BLaER1 treated with 17β-estradiol and CSF1 and Interleukin-3, amounts not matched to agents 10 nM and 100 nM (cell line): ENCODE measurements around the gene LCN2.
A peak's percentile ranks its signal among the peaks of the same experiment; 100 is the strongest.
"Not testable (repeated sequence)": the region's sequence is repeated elsewhere in the genome, so short reads cannot be mapped to it uniquely, and the experiment has no call there.

Experiments used
- H3K27ac ChIP-seq, 11 experiments: shearing (Covaris generic); formaldehyde crosslinking; 2 replicates each; pipeline ENCODE4 v1.8.1; 2022
- H3K27me3 ChIP-seq, 11 experiments: shearing (Covaris generic); formaldehyde crosslinking; 2 replicates each; pipeline ENCODE4 v1.8.1; 2022
- H3K36me3 ChIP-seq, 11 experiments: shearing (Covaris generic); formaldehyde crosslinking; 2 replicates each; pipeline ENCODE4 v1.8.1; 2022
- H3K4me1 ChIP-seq, 10 experiments: shearing (Covaris generic); formaldehyde crosslinking; 2 replicates each; pipeline ENCODE4 v1.8.1; 2022
- H3K4me2 ChIP-seq, 11 experiments: shearing (Covaris generic); formaldehyde crosslinking; 2 replicates each; pipeline ENCODE4 v1.8.1; 2022
- H3K4me3 ChIP-seq, 10 experiments: shearing (Covaris generic); formaldehyde crosslinking; 2 replicates each; pipeline ENCODE4 v1.8.1; 2022
- H3K9ac ChIP-seq, 11 experiments: shearing (Covaris generic); formaldehyde crosslinking; 2 replicates each; pipeline ENCODE4 v1.8.1; 2022
- H3K9me3 ChIP-seq, 11 experiments: shearing (Covaris generic); formaldehyde crosslinking; replicated peaks in 1 of 11; 2 replicates each; pipeline ENCODE4 v1.8.1; 2022
- H4K20me1 ChIP-seq, 11 experiments: shearing (Covaris generic); formaldehyde crosslinking; 2 replicates each; pipeline ENCODE4 v1.8.1; 2022
- Cebpa-rat ChIP-seq, 11 experiments: shearing (Covaris generic); IDR thresholded peaks; 2 replicates each; pipeline ENCODE4 v1.8.1; 2022

LCN2 gene

GRCh38 chr9:128168731-128169308 lies 19.6 kb downstream of the LCN2 start:
- H3K36me3 ChIP-seq: peaks cover 71 to 100% (median 83%) of the 10 kb centered on the region in 11 experiments
- no peak overlapping the region for H3K9ac ChIP-seq

GRCh38 chr9:128169492-128169891 lies 20.2 kb downstream of the LCN2 start:
- TF ChIP-seq Cebpa-rat (IDR thresholded peaks at IDR 0.05): no peak
- Histone ChIP-seq H3K4me1 (peaks cover 0 to 14% (median 7%) of the 10 kb centered on the region in 10 experiments; a peak in 12 of 20 replicates), H4K20me1 (peaks cover 0 to 58% (median 23%) of the 10 kb centered on the region in 11 experiments; a peak in 13 of 22 replicates), H3K27ac (no peak overlapping the region), H3K27me3 (no peaks in the 10 kb centered on the region), H3K9me3 (no peaks in the 10 kb centered on the region), H3K36me3 (peaks cover 71 to 100% (median 83%) of the 10 kb centered on the region in 11 experiments), H3K4me3 (no peak overlapping the region), H3K9ac (no peak overlapping the region), H3K4me2 (no peak overlapping the region)

More at GRCh38 chr9:128168731-128169308, 19.6 kb downstream of the LCN2 start:
- H3K9me3 ChIP-seq: no peaks in the 10 kb centered on the region
- no peak overlapping the region for H3K4me3 ChIP-seq
- no peak for TF ChIP-seq Cebpa-rat (IDR thresholded peaks at IDR 0.05)
- H3K27me3 ChIP-seq: no peaks in the 10 kb centered on the region
- H3K27ac ChIP-seq: no peak overlapping the region
- peaks cover 0 to 21% (median 9%) of the 10 kb centered on the region in 10 experiments; a peak in 12 of 20 replicates for H3K4me1 ChIP-seq
- no peak overlapping the region for H3K4me2 ChIP-seq
- H4K20me1 ChIP-seq: peaks cover 0 to 65% (median 27%) of the 10 kb centered on the region in 11 experiments; a peak in 15 of 22 replicates

GRCh38 chr9:128169925-128170324 lies 20.7 kb downstream of the LCN2 start:
- peaks cover 0 to 11% (median 5%) of the 10 kb centered on the region in 10 experiments; a peak in 8 of 20 replicates for H3K4me1 ChIP-seq
- no peak for TF ChIP-seq Cebpa-rat (IDR thresholded peaks at IDR 0.05)
- no peak overlapping the region for H3K27ac ChIP-seq
- no peaks in the 10 kb centered on the region for H3K27me3 ChIP-seq
- no peak overlapping the region for H3K9ac ChIP-seq
- H4K20me1 ChIP-seq: peaks cover 0 to 58% (median 20%) of the 10 kb centered on the region in 11 experiments; a peak in 13 of 22 replicates
- H3K9me3 ChIP-seq: no peaks in the 10 kb centered on the region
- H3K4me2 ChIP-seq: no peak overlapping the region
- no peak overlapping the region for H3K4me3 ChIP-seq
- H3K36me3 ChIP-seq: peaks cover 70 to 100% (median 83%) of the 10 kb centered on the region in 11 experiments

GRCh38 chr9:128174062-128174461 lies 24.8 kb downstream of the LCN2 start:
- Histone ChIP-seq H3K9me3 (peaks cover 0 to 5% (median 2%) of the 10 kb centered on the region in 11 experiments; a peak in 12 of 22 replicates), H4K20me1 (peaks cover 0 to 49% (median 8%) of the 10 kb centered on the region in 11 experiments; a peak in 10 of 22 replicates), H3K27me3 (no peaks in the 10 kb centered on the region), H3K9ac (no peak overlapping the region), H3K36me3 (peaks cover 74 to 100% (median 83%) of the 10 kb centered on the region in 11 experiments), H3K4me3 (no peak overlapping the region), H3K4me2 (no peak overlapping the region), H3K4me1 (peaks cover 0 to 11% (median 5%) of the 10 kb centered on the region in 10 experiments; a peak in 8 of 20 replicates), H3K27ac (no peak overlapping the region)
- TF ChIP-seq Cebpa-rat (IDR thresholded peaks at IDR 0.05): no peak

GRCh38 chr9:128175102-128175563 lies 25.9 kb downstream of the LCN2 start:
- Histone ChIP-seq H3K27me3 (no peaks in the 10 kb centered on the region), H3K36me3 (peaks cover 74 to 100% (median 83%) of the 10 kb centered on the region in 11 experiments), H3K4me2 (no peak overlapping the region), H3K27ac (no peak overlapping the region), H3K4me1 (peaks cover 0 to 11% (median 5%) of the 10 kb centered on the region in 10 experiments; a peak in 8 of 20 replicates), H3K9me3 (peaks cover 0 to 16% (median 11%) of the 10 kb centered on the region in 11 experiments; a peak in 17 of 22 replicates), H4K20me1 (peaks cover 0 to 38% (median 4%) of the 10 kb centered on the region in 11 experiments; a peak in 9 of 22 replicates), H3K4me3 (no peak overlapping the region), H3K9ac (0 out of 22 replicates have a peak overlapping the region, but pooled peaks of 2 of the 11 experiments have one; percentile 0 to 17)
- TF ChIP-seq Cebpa-rat (IDR thresholded peaks at IDR 0.05): no peak

GRCh38 chr9:128175726-128176125 lies 26.5 kb downstream of the LCN2 start:
- peaks cover 74 to 100% (median 83%) of the 10 kb centered on the region in 11 experiments for H3K36me3 ChIP-seq
- TF ChIP-seq Cebpa-rat (IDR thresholded peaks at IDR 0.05): no peak
- H3K4me3 ChIP-seq: no peak overlapping the region
- no peak overlapping the region for H3K4me2 ChIP-seq
- H3K27me3 ChIP-seq: no peaks in the 10 kb centered on the region
- H3K9ac ChIP-seq: peak overlapping the region in 3 of 11 experiments; percentile 0 to 17 (median 8); a peak in 1 of 22 replicates
- H3K27ac ChIP-seq: no peak overlapping the region; a peak in 1 of 22 replicates
- peaks cover 0 to 11% (median 5%) of the 10 kb centered on the region in 10 experiments; a peak in 8 of 20 replicates for H3K4me1 ChIP-seq
- H3K9me3 ChIP-seq: peaks cover 0 to 22% (median 16%) of the 10 kb centered on the region in 11 experiments; a peak in 17 of 22 replicates
- H4K20me1 ChIP-seq: peaks cover 0 to 34% (median 4%) of the 10 kb centered on the region in 11 experiments; a peak in 9 of 22 replicates

- H3K4me2 ChIP-seq: no peak overlapping the region
- peaks cover 0 to 48% (median 4%) of the 10 kb centered on the region in 11 experiments; a peak in 8 of 22 replicates for H4K20me1 ChIP-seq
- H3K27ac ChIP-seq: no peak overlapping the region
- no peak overlapping the region for H3K4me3 ChIP-seq
- no peaks in the 10 kb centered on the region for H3K27me3 ChIP-seq
- no peak overlapping the region for H3K9ac ChIP-seq
- H3K4me1 ChIP-seq: no peaks in the 10 kb centered on the region
- H3K36me3 ChIP-seq: peaks cover 86 to 98% (median 91%) of the 10 kb centered on the region in 11 experiments
- H3K9me3 ChIP-seq: peaks cover 0 to 25% (median 16%) of the 10 kb centered on the region in 11 experiments; a peak in 17 of 22 replicates
- no peak for TF ChIP-seq Cebpa-rat (IDR thresholded peaks at IDR 0.05)
Observed at GRCh38 chr9:128178806-128179431, 29.7 kb downstream of the LCN2 start.

- Histone ChIP-seq H3K4me2 (no peak overlapping the region), H4K20me1 (peaks cover 0 to 48% (median 4%) of the 10 kb centered on the region in 11 experiments; a peak in 7 of 22 replicates), H3K27ac (no peak overlapping the region), H3K9me3 (peaks cover 0 to 25% (median 16%) of the 10 kb centered on the region in 11 experiments; a peak in 17 of 22 replicates), H3K36me3 (peaks cover 88 to 98% (median 91%) of the 10 kb centered on the region in 11 experiments), H3K4me1 (no peaks in the 10 kb centered on the region), H3K27me3 (no peaks in the 10 kb centered on the region), H3K4me3 (no peak overlapping the region), H3K9ac (no peak overlapping the region)
- TF ChIP-seq Cebpa-rat (IDR thresholded peaks at IDR 0.05): no peak
Observed at GRCh38 chr9:128180001-128180400, 30.7 kb downstream of the LCN2 start.

GRCh38 chr9:128180447-128180846 lies 31.2 kb downstream of the LCN2 start:
- Histone ChIP-seq H3K27ac (no peak overlapping the region), H3K9ac (no peak overlapping the region), H3K9me3 (peaks cover 0 to 25% (median 16%) of the 10 kb centered on the region in 11 experiments; a peak in 17 of 22 replicates), H3K36me3 (peaks cover 88 to 98% (median 91%) of the 10 kb centered on the region in 11 experiments), H3K4me2 (no peak overlapping the region), H3K4me3 (no peak overlapping the region), H4K20me1 (peaks cover 0 to 46% (median 4%) of the 10 kb centered on the region in 11 experiments; a peak in 7 of 22 replicates), H3K4me1 (no peaks in the 10 kb centered on the region), H3K27me3 (no peaks in the 10 kb centered on the region)
- TF ChIP-seq Cebpa-rat (IDR thresholded peaks at IDR 0.05): no peak

- Histone ChIP-seq H3K36me3 (peaks cover 88 to 98% (median 91%) of the 10 kb centered on the region in 11 experiments), H4K20me1 (peaks cover 0 to 40% (median 3%) of the 10 kb centered on the region in 11 experiments; a peak in 6 of 22 replicates), H3K9me3 (peaks cover 0 to 25% (median 16%) of the 10 kb centered on the region in 11 experiments; a peak in 17 of 22 replicates)
- H3K27ac ChIP-seq, H3K4me2 ChIP-seq, H3K9ac ChIP-seq, H3K27me3 ChIP-seq, H3K4me1 ChIP-seq, H3K4me3 ChIP-seq: not testable (repeated sequence)
Observed at GRCh38 chr9:128181480-128181879, 32.2 kb downstream of the LCN2 start.
